Neural progenitor cell (in vitro differentiated cells): ENCODE data around the gene CUBN. TPM values are rescaled to one million over a fixed set of nuclear protein-coding genes. Genes with fewer than 3 reads are reported as not detected.

Experiments used
- DNase-seq: peaks from one replicate; pipeline ENCODE4 v3.0.0-alpha.2; 2016; ENCODE audit warnings: low spot score
- H2AFZ ChIP-seq: fragments of 200-600 bp; sonication (generic); replicated peaks from 2 replicates; pipeline ENCODE4 v1.6.1; 2016; ENCODE audit warnings: antibody characterized with exemption
- H3F3A ChIP-seq: fragments of 200-600 bp; sonication (generic); 2 replicates; pipeline ENCODE4 v1.6.1; 2016; ENCODE audit warnings: antibody characterized with exemption, low read depth
- H3K27ac ChIP-seq: fragments of 200-600 bp; sonication (generic); 2 replicates; pipeline ENCODE4 v1.5.1; 2016; ENCODE audit warnings: mild to moderate bottlenecking
- H3K27me3 ChIP-seq: fragments of 200-600 bp; sonication (generic); 2 replicates; pipeline ENCODE4 v1.6.1; 2016; ENCODE audit warnings: mild to moderate bottlenecking, moderate library complexity
- H3K36me3 ChIP-seq: fragments of 200-600 bp; sonication (generic); 2 replicates; pipeline ENCODE4 v1.5.1; 2016
- H3K4me1 ChIP-seq: fragments of 200-600 bp; sonication (generic); 2 replicates; pipeline ENCODE4 v1.6.1; 2016; ENCODE audit warnings: mixed run types
- H3K4me2 ChIP-seq: fragments of 200-600 bp; sonication (generic); 2 replicates; pipeline ENCODE4 v1.6.1; 2016
- H3K4me3 ChIP-seq: fragments of 200-600 bp; sonication (generic); 2 replicates; pipeline ENCODE4 v1.5.1; 2016
- H3K79me2 ChIP-seq: fragments of 200-600 bp; sonication (generic); 2 replicates; pipeline ENCODE4 v1.6.1; 2016; ENCODE audit warnings: low read depth
- H3K9ac ChIP-seq: fragments of 200-600 bp; sonication (generic); 2 replicates; pipeline ENCODE4 v1.6.1; 2016
- H3K9me3 ChIP-seq: fragments of 200-600 bp; sonication (generic); 2 replicates; pipeline ENCODE4 v1.5.1; 2016; ENCODE audit warnings: low read depth
- H4K20me1 ChIP-seq: fragments of 200-600 bp; sonication (generic); 2 replicates; pipeline ENCODE4 v1.6.1; 2016; ENCODE audit warnings: low read depth
- H3K27ac Mint-ChIP-seq: 3 replicates; pipeline ENCODE4 v1.8.0; 2021; ENCODE audit warnings: mixed read lengths
- H3K27me3 Mint-ChIP-seq: 2 replicates; pipeline ENCODE4 v1.8.0; 2022; ENCODE audit warnings: low read depth, mild to moderate bottlenecking, inconsistent platforms, moderate library complexity, mixed read lengths; ENCODE audit not compliant: insufficient read depth
- H3K36me3 Mint-ChIP-seq: 3 replicates; pipeline ENCODE4 v1.8.0; 2021; ENCODE audit warnings: mixed read lengths
- H3K4me1 Mint-ChIP-seq: 3 replicates; pipeline ENCODE4 v1.8.0; 2021; ENCODE audit warnings: mixed read lengths
- H3K4me3 Mint-ChIP-seq: 3 replicates; pipeline ENCODE4 v1.8.0; 2021; ENCODE audit warnings: mild to moderate bottlenecking, moderate library complexity, mixed read lengths
- H3K9me3 Mint-ChIP-seq: 3 replicates; pipeline ENCODE4 v1.8.0; 2020; ENCODE audit warnings: mixed read lengths
- EZH2 ChIP-seq: fragments of 200-600 bp; sonication (generic); IDR thresholded peaks from 2 replicates; pipeline ENCODE4 v1.6.1; 2017; ENCODE audit warnings: antibody characterized with exemption, mild to moderate bottlenecking, moderate library complexity
- EZH2phosphoT487 ChIP-seq: fragments of 200-600 bp; sonication (generic); IDR thresholded peaks from 2 replicates; pipeline ENCODE4 v1.6.1; 2017; ENCODE audit warnings: antibody characterized with exemption
- small RNA-seq: library from RNA; depleted of rRNA; stranded (forward); fragments of <200 nt; gene quantifications from one replicate; pipeline ENCODE3, GENCODE V24; 2015
- total RNA-seq: library from RNA; depleted of rRNA; stranded (reverse); fragments of >200 nt; gene quantifications from 2 replicates; pipeline ENCODE4 v1.2.3, GENCODE V29; 2015; ENCODE audit warnings: low replicate concordance
- TF ChIP-seq, protein P1 (sequence below): fragments of 200-600 bp; sonication (generic); IDR thresholded peaks from 2 replicates; pipeline ENCODE4 v1.5.1; 2017; ENCODE audit warnings: antibody characterized with exemption, mild to moderate bottlenecking

CUBN gene
- total RNA-seq, 1 donor from 2014 or later = 2.2 TPM

DNA sequence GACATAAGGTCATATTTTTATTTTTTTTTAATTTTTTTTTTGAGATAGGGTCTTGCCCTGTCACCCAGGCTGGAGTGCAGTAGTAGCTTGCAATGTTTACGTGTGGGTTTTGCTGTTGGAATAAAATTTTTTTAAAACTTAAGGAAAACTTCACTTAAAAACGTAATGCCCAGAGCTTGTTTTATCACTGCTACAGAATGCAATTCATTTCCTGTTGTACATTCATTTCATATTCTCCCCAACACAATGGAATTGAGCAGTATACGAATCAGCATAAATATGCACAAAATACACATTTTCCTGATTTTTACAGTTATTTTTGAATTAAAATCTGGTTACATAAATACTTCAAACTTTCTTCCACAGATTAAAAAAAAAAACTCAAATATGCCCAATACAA, 352.7 kb downstream of the CUBN start:
- H3K36me3 Mint-ChIP-seq = no peaks in the 10 kb centered on the region
- no peak for DNase-seq
- no peak overlapping the region for H2AFZ ChIP-seq
- no peaks in the 10 kb centered on the region for H3K9me3 ChIP-seq
- no peaks in the 10 kb centered on the region for H3F3A ChIP-seq
- no peak overlapping the region for H3K9ac ChIP-seq
- no peaks in the 10 kb centered on the region for H3K36me3 ChIP-seq
- no peaks in the 10 kb centered on the region for H3K27me3 ChIP-seq
- no peak overlapping the region for H3K4me3 Mint-ChIP-seq
- H3K27ac Mint-ChIP-seq = no peak overlapping the region
- H3K4me2 ChIP-seq = no peak overlapping the region
- H3K27ac ChIP-seq = no peak overlapping the region
- no peak overlapping the region for H3K4me3 ChIP-seq
- no peaks in the 10 kb centered on the region for H3K4me1 ChIP-seq
- no peaks in the 10 kb centered on the region for H3K27me3 Mint-ChIP-seq
- H3K4me1 Mint-ChIP-seq = peaks cover 5% of the 10 kb centered on the region
- TF ChIP-seq EZH2phosphoT487 = no peak
- TF ChIP-seq, protein P1, sequence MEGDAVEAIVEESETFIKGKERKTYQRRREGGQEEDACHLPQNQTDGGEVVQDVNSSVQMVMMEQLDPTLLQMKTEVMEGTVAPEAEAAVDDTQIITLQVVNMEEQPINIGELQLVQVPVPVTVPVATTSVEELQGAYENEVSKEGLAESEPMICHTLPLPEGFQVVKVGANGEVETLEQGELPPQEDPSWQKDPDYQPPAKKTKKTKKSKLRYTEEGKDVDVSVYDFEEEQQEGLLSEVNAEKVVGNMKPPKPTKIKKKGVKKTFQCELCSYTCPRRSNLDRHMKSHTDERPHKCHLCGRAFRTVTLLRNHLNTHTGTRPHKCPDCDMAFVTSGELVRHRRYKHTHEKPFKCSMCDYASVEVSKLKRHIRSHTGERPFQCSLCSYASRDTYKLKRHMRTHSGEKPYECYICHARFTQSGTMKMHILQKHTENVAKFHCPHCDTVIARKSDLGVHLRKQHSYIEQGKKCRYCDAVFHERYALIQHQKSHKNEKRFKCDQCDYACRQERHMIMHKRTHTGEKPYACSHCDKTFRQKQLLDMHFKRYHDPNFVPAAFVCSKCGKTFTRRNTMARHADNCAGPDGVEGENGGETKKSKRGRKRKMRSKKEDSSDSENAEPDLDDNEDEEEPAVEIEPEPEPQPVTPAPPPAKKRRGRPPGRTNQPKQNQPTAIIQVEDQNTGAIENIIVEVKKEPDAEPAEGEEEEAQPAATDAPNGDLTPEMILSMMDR = no peak
- TF ChIP-seq EZH2 = no peak
- H4K20me1 ChIP-seq = no peaks in the 10 kb centered on the region
- H3K79me2 ChIP-seq = no peaks in the 10 kb centered on the region
- no peaks in the 10 kb centered on the region for H3K9me3 Mint-ChIP-seq

Small RNA genes lying within 50 kb of the gene (small RNA-seq; reads per million reads assigned to genes)
- gene AC067747.1 = not detected

Other genes with a start within 250 kb of the CUBN start
- gene TRDMT1, start 71.9 kb upstream of the CUBN start, total RNA-seq = 26.4 and 35.6 TPM in 2 replicates
- 727 and 820 TPM in 2 replicates for gene VIM, start 98.4 kb upstream of the CUBN start, total RNA-seq